Measurements from ENCODE around the gene RGS1.

Gene RGS1

GRCh38 chr1:192553741-192554140 lies 21.8 kb upstream of the RGS1 start:
- DNase-seq (ENCODE audit: low read depth in 2 of 2): no peak

GRCh38 chr1:192554904-192555303 lies 20.7 kb upstream of the RGS1 start:
- no peak for DNase-seq (ENCODE audit: low read depth in 2 of 2)

- no peak for DNase-seq (ENCODE audit: low read depth in 2 of 2)
Observed at GRCh38 chr1:192555399-192555798, 20.2 kb upstream of the RGS1 start.

- no peak for DNase-seq (ENCODE audit: low read depth in 2 of 2)
Observed at GRCh38 chr1:192557841-192558595, 17.6 kb upstream of the RGS1 start.

- peak; percentile 85 to 86 for DNase-seq (ENCODE audit: low read depth in 2 of 2)
Observed at GRCh38 chr1:192559115-192560006, 16.2 kb upstream of the RGS1 start.

- DNase-seq (ENCODE audit: low read depth in 2 of 2): no peak
Observed at GRCh38 chr1:192561301-192561700, 14.3 kb upstream of the RGS1 start.

- DNase-seq (ENCODE audit: low read depth in 2 of 2): no peak
Observed at GRCh38 chr1:192563129-192563528, 12.4 kb upstream of the RGS1 start.

- no peak for DNase-seq (ENCODE audit: low read depth in 2 of 2)
Observed at GRCh38 chr1:192564099-192564498, 11.5 kb upstream of the RGS1 start.

GRCh38 chr1:192565946-192566345 lies 9.6 kb upstream of the RGS1 start:
- DNase-seq (ENCODE audit: low read depth in 2 of 2): no peak

GRCh38 chr1:192566657-192567056 lies 8.9 kb upstream of the RGS1 start:
- no peak for DNase-seq (ENCODE audit: low read depth in 2 of 2)

GRCh38 chr1:192568063-192568462 lies 7.5 kb upstream of the RGS1 start:
- no peak for DNase-seq (ENCODE audit: low read depth in 2 of 2)

GRCh38 chr1:192571668-192572067 lies 3.9 kb upstream of the RGS1 start:
- no peak for DNase-seq (ENCODE audit: low read depth in 2 of 2)

GRCh38 chr1:192573499-192573898 lies 2.1 kb upstream of the RGS1 start:
- DNase-seq (ENCODE audit: low read depth in 2 of 2): no peak

GRCh38 chr1:192574073-192574472 lies 1.5 kb upstream of the RGS1 start:
- DNase-seq (ENCODE audit: low read depth in 2 of 2): no peak

- no peak for DNase-seq (ENCODE audit: low read depth in 2 of 2)
Observed at GRCh38 chr1:192576190-192577144, 894 bp downstream of the RGS1 start.

- no peak for DNase-seq (ENCODE audit: low read depth in 2 of 2)
Observed at GRCh38 chr1:192577145-192578140, 1.9 kb downstream of the RGS1 start.

- no peak for DNase-seq (ENCODE audit: low read depth in 2 of 2)
Observed at GRCh38 chr1:192578144-192578909, 2.8 kb downstream of the RGS1 start.

GRCh38 chr1:192579010-192579738 lies 3.6 kb downstream of the RGS1 start:
- DNase-seq (ENCODE audit: low read depth in 2 of 2): no peak

GRCh38 chr1:192580351-192580962 lies 4.9 kb downstream of the RGS1 start:
- DNase-seq (ENCODE audit: low read depth in 2 of 2): no peak
